Parathyroid adenoma (tissue), 2 donors: ENCODE data around the gene HERPUD1.
"Not testable (repeated sequence)": the region's sequence is repeated elsewhere in the genome, so short reads cannot be mapped to it uniquely, and the experiment has no call there.

ENCODE experiments used
- H2AFZ ChIP-seq: fragments of 300-600 bp; sonication (generic); one replicate; pipeline ENCODE4 v1.7.0; 2017; ENCODE audit warnings: antibody characterized with exemption, mild to moderate bottlenecking
- H3K27ac ChIP-seq: fragments of 300-600 bp; sonication (generic); one replicate; pipeline ENCODE4 v1.7.0; 2017
- H3K27me3 ChIP-seq: fragments of 300-600 bp; sonication (generic); one replicate; pipeline ENCODE4 v1.7.0; 2017; ENCODE audit warnings: low read length; ENCODE audit not compliant: control insufficient read depth, insufficient read depth
- H3K36me3 ChIP-seq: fragments of 300-600 bp; sonication (generic); one replicate; pipeline ENCODE4 v1.7.0; 2017; ENCODE audit warnings: low read length; ENCODE audit not compliant: control insufficient read depth, insufficient read depth
- H3K4me1 ChIP-seq: fragments of 300-600 bp; sonication (generic); one replicate; pipeline ENCODE4 v1.7.0; 2017; ENCODE audit warnings: control low read depth
- H3K4me2 ChIP-seq: fragments of 300-600 bp; sonication (generic); one replicate; pipeline ENCODE4 v1.7.0; 2017; ENCODE audit warnings: low read length
- H3K4me3 ChIP-seq: fragments of 300-600 bp; sonication (generic); one replicate; pipeline ENCODE4 v1.7.0; 2017; ENCODE audit warnings: low read depth, low read length
- H3K79me2 ChIP-seq: fragments of 300-600 bp; sonication (generic); one replicate; pipeline ENCODE4 v1.7.0; 2017; ENCODE audit warnings: control low read depth
- H3K9ac ChIP-seq: fragments of 300-600 bp; sonication (generic); one replicate; pipeline ENCODE4 v1.7.0; 2017; ENCODE audit warnings: mild to moderate bottlenecking
- H3K9me3 ChIP-seq: fragments of 300-600 bp; sonication (generic); one replicate; pipeline ENCODE4 v1.7.0; 2017; ENCODE audit warnings: low read length; ENCODE audit not compliant: control insufficient read depth
- TF ChIP-seq, protein P1 (sequence below): fragments of 300-600 bp; sonication (generic); IDR thresholded peaks from one replicate; pipeline ENCODE4 v1.7.0; 2017; ENCODE audit warnings: antibody characterized with exemption, mild to moderate bottlenecking
- donor health status: primary hyperparathyroidism.

The HERPUD1 gene

DNA sequence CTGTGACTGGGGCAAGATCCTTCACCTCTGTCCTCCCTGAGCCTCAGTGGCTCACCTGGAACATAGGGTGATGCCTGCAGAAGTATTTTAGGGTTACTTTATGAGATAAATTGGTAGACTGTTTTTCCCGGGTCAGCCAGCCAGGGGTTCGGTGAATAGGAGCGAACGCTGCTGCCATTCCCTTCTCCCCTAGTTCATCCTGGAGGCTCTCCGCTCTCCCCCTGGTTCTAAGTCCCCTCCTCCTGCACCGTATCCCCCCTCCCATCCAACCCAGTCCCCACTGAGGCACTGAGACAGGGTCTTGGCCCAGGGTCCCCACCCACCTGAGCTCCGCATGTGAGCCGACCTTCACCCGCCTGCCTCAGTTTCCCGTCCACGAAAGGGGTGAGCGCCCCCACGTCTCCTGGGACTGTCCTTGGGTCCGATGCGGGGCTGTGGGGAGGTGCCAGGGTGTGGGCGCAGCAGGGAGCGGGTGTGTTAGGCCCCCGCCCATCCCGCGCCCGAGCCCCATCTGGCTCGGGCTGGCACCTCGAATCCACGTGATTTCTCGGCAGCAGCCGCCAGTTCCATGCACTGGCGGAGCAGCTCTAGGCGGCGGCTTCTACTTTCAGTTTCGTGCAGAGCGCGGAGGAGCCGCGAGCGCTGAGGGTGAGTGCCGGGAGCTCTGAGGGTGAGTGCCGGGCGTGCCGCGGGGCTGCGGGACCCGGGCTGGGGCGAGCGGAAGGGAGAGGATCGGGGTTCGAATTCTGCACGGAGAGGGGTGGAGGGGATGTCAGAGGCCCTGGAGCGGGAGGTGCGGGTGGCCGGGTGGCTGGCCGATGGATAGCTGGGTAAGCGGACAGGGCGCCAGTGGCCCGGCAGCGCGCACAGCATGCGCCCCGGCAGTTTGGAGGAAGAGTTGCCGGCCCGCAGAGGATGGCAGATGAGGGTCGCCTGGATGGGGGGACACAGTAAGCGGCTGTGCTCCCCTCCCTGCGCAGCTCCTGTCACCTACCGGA lies 57.3 kb downstream of the HERPUD1 start, which contains the start of gene NLRC5:
TSS of gene NLRC5 (plus strand) at position 610 of the 998 bp plus-strand sequence. CDS start 31,156 bp downstream, outside the sequence.
- peaks cover 8% of the 10 kb centered on the region for H3K4me1 ChIP-seq
- TF ChIP-seq, protein P1, sequence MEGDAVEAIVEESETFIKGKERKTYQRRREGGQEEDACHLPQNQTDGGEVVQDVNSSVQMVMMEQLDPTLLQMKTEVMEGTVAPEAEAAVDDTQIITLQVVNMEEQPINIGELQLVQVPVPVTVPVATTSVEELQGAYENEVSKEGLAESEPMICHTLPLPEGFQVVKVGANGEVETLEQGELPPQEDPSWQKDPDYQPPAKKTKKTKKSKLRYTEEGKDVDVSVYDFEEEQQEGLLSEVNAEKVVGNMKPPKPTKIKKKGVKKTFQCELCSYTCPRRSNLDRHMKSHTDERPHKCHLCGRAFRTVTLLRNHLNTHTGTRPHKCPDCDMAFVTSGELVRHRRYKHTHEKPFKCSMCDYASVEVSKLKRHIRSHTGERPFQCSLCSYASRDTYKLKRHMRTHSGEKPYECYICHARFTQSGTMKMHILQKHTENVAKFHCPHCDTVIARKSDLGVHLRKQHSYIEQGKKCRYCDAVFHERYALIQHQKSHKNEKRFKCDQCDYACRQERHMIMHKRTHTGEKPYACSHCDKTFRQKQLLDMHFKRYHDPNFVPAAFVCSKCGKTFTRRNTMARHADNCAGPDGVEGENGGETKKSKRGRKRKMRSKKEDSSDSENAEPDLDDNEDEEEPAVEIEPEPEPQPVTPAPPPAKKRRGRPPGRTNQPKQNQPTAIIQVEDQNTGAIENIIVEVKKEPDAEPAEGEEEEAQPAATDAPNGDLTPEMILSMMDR, result no peak

DNA sequence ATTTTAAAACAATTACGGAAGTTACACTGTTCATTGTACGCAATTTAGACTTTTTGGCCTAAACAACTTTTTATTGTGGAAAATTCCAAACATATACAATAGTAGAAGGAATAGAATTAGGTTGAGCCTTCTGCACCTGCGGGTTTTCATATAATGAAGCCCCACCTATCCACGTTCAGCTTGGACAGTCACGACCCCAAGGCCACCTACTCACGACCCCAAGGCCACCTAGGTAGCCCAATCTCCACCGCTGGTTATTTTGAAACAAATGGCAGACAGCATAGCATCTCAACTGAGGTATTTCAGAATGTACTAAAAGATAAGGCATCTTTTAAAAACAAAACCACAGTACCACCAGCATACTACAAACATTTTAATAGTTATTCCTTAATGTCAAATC lies 58.0 kb downstream of the HERPUD1 start:
- no peaks in the 10 kb centered on the region for H3K79me2 ChIP-seq
- peak overlapping the region; percentile 70 for H3K27ac ChIP-seq
- H3K36me3 ChIP-seq, result no peaks in the 10 kb centered on the region

More for the DNA sequence above, 57.3 kb downstream of the HERPUD1 start, which contains the start of gene NLRC5:
- H3K4me2 ChIP-seq, result peak within 1 kb of the TSS; percentile 95
- H3K9ac ChIP-seq, result no peak within 1 kb of the TSS
- H3K27me3 ChIP-seq, result no peaks in the 10 kb centered on the region
- H3K79me2 ChIP-seq, result no peaks in the 10 kb centered on the region
- H3K4me3 ChIP-seq, result peak within 1 kb of the TSS; percentile 84
- H2AFZ ChIP-seq, result peak within 1 kb of the TSS; percentile 90
- no peaks in the 10 kb centered on the region for H3K36me3 ChIP-seq
- H3K9me3 ChIP-seq, result no peaks in the 10 kb centered on the region
- H3K27ac ChIP-seq, result peak within 1 kb of the TSS; percentile 70

DNA sequence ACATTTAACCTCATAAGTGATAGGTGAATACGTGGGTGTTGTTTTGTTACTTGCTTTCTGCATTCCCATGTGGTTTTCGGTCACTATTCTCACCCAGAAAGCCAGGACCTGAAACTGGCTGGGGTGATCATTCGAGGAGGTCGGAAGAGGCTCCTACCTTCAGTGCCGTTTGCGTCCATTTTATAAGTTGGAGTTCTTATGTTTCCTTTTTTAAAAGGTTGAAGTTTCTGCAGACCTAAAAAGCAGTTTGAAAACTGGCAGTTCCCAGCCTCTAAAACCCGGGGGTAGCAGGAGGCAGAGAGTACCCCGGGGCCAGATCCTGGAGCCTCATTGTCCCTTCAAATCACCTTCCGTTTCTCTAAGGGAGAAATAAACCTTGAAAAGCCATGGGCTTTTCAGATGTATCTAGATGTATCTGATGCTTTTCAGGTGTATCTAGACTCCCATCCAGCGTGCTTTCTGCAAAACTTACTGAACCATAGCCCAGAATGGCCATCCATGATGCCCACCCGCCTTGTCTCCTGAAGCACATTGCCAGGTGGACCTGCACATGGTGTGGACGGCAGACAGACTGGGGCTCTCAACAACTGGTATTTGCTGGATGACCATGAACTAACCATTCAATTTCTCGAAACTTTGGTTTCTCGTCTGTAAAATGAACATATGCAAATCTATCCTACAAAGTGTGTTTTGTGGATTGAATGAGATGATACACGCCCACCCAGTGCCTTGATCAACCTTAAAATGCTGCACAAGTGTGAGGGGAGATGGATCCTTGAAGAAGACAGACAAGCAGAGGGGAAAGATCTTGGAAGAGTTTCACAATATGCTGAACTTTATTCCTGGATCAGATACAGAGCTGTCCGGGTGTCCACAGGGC lies 58.7 kb downstream of the HERPUD1 start:
- no peak overlapping the region for H3K9ac ChIP-seq
- H3K79me2 ChIP-seq, result no peaks in the 10 kb centered on the region

More for the DNA sequence above, 58.0 kb downstream of the HERPUD1 start:
- H2AFZ ChIP-seq, result peak overlapping the region; percentile 90
- H3K9me3 ChIP-seq, result no peaks in the 10 kb centered on the region
- H3K27me3 ChIP-seq, result no peaks in the 10 kb centered on the region
- peaks cover 8% of the 10 kb centered on the region for H3K4me1 ChIP-seq
- H3K9ac ChIP-seq, result no peak overlapping the region
- TF ChIP-seq, protein P1, result no peak
- peak overlapping the region; percentile 95 for H3K4me2 ChIP-seq
- peak overlapping the region; percentile 84 for H3K4me3 ChIP-seq

DNA sequence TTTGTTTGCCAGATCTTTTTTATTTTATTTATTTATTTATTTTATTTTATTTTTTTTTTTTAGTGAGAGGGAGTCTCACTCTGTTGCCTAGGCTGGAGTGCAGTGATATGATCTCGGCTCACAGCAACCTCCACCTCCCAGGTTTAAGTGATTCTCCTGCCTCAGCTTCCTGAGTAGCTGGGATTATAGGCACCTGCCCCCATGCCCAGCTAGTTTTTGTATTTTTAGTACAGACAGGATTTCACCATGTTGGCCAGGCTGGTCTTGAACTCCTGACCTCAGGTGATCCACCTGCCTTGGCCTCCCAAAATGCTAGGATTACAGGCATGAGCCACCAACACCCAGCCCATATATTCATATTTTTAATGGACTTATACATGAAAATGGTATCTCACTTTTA lies 60.5 kb downstream of the HERPUD1 start:
- not testable (repeated sequence) for H3K36me3 ChIP-seq, H3K79me2 ChIP-seq, H2AFZ ChIP-seq, H3K27me3 ChIP-seq, H3K4me3 ChIP-seq, H3K9me3 ChIP-seq, H3K9ac ChIP-seq, H3K4me2 ChIP-seq, H3K4me1 ChIP-seq, H3K27ac ChIP-seq

More for the DNA sequence above, 58.7 kb downstream of the HERPUD1 start:
- Histone ChIP-seq H3K27ac (peak overlapping the region; percentile 70), H3K4me1 (peaks cover 8% of the 10 kb centered on the region), H3K9me3 (no peaks in the 10 kb centered on the region), H3K36me3 (no peaks in the 10 kb centered on the region), H2AFZ (peak overlapping the region; percentile 90), H3K27me3 (no peaks in the 10 kb centered on the region), H3K4me2 (peak overlapping the region; percentile 95), H3K4me3 (peak overlapping the region; percentile 84)
- TF ChIP-seq, protein P1, result no peak

DNA sequence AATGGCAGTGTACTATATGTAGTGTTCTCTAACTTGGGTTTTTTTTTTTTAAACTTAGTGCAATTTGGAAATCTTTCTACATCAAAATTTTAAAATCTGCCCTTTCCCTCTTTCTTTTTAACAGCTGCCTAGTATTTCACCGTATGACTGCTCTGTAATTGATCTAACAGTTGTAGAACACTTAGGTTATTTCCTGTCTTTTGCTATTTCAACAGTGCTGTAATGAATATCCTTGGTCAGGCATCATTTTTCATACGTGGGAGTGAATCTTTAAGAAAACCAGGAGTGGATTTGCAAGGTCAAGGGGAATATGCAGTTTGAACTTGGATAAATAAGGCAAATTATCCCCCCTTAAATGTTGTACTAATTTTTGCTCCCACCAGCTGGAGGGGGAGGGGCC lies 61.3 kb downstream of the HERPUD1 start:
- Histone ChIP-seq H3K4me3 (no peak overlapping the region), H3K27ac (no peak overlapping the region), H3K27me3 (no peaks in the 10 kb centered on the region), H3K4me2 (no peak overlapping the region), H3K9me3 (no peaks in the 10 kb centered on the region), H3K79me2 (no peaks in the 10 kb centered on the region), H2AFZ (no peak overlapping the region), H3K9ac (no peak overlapping the region), H3K36me3 (no peaks in the 10 kb centered on the region), H3K4me1 (peaks cover 8% of the 10 kb centered on the region)
- TF ChIP-seq, protein P1, result no peak
